H9 (cell line): ENCODE measurements around the gene PLAAT3. TPM values are rescaled to one million over a fixed set of nuclear protein-coding genes. Genes with fewer than 3 reads are reported as not detected.

ENCODE experiments used
- DNase-seq: peaks from one replicate; pipeline ENCODE4 v3.0.0-alpha.2; 2017
- H2AFZ ChIP-seq: one replicate; pipeline ENCODE4 v1.6.1; 2013; ENCODE audit warnings: mild to moderate bottlenecking, low read length, control low read depth, moderate library complexity
- H2AK5ac ChIP-seq: 2 replicates; pipeline ENCODE4 v1.6.1; 2013; ENCODE audit warnings: low read length, control low read depth, mixed read lengths; ENCODE audit not compliant: insufficient read length
- H2BK120ac ChIP-seq: one replicate; pipeline ENCODE4 v1.6.1; 2013; ENCODE audit warnings: low read depth, mild to moderate bottlenecking, low read length, control low read depth, inconsistent platforms; ENCODE audit not compliant: poor library complexity, severe bottlenecking
- H2BK12ac ChIP-seq: 2 replicates; pipeline ENCODE4 v1.6.1; 2013; ENCODE audit warnings: low read length, control low read depth, mixed read lengths, low read depth; ENCODE audit not compliant: insufficient read length
- H2BK15ac ChIP-seq: 2 replicates; pipeline ENCODE4 v1.6.1; 2013; ENCODE audit warnings: low read depth, low read length, control low read depth
- H2BK20ac ChIP-seq: one replicate; pipeline ENCODE4 v1.6.1; 2013; ENCODE audit warnings: low read depth, mild to moderate bottlenecking, low read length, control low read depth, inconsistent platforms; ENCODE audit not compliant: poor library complexity, severe bottlenecking
- H2BK5ac ChIP-seq: 2 replicates; pipeline ENCODE4 v1.6.1; 2013; ENCODE audit warnings: low read length, control low read depth, mixed read lengths; ENCODE audit not compliant: insufficient read length
- H3K14ac ChIP-seq: 2 replicates; pipeline ENCODE4 v1.6.1; 2013; ENCODE audit warnings: low read length, control low read depth; ENCODE audit not compliant: insufficient read depth
- H3K18ac ChIP-seq: 2 replicates; pipeline ENCODE4 v1.6.1; 2013; ENCODE audit warnings: low read depth, mild to moderate bottlenecking, mixed read lengths, low read length, control low read depth; ENCODE audit not compliant: insufficient read length
- H3K23ac ChIP-seq: 2 replicates; pipeline ENCODE4 v1.6.1; 2013; ENCODE audit warnings: low read length, control low read depth, mixed read lengths, low read depth; ENCODE audit not compliant: insufficient read length
- H3K23me2 ChIP-seq: 2 replicates; pipeline ENCODE4 v1.6.1; 2013; ENCODE audit warnings: low read depth, mild to moderate bottlenecking, mixed read lengths, low read length, control low read depth; ENCODE audit not compliant: insufficient read length, poor library complexity, severe bottlenecking
- H3K27ac ChIP-seq: 2 replicates; pipeline ENCODE4 v1.5.1; 2013; ENCODE audit warnings: low read length, control low read depth, mixed read lengths, low read depth; ENCODE audit not compliant: insufficient read length
- H3K27me3 ChIP-seq: 2 replicates; pipeline ENCODE4 v1.6.1; 2013; ENCODE audit warnings: low read length, control low read depth, inconsistent platforms; ENCODE audit not compliant: insufficient read depth
- H3K4ac ChIP-seq: 2 replicates; pipeline ENCODE4 v1.6.1; 2013; ENCODE audit warnings: low read depth, mild to moderate bottlenecking, control low read depth, inconsistent platforms, low read length, moderate library complexity
- H3K4me1 ChIP-seq: 2 replicates; pipeline ENCODE4 v1.6.1; 2013; ENCODE audit warnings: low read length, control low read depth, inconsistent platforms; ENCODE audit not compliant: insufficient read depth
- H3K4me2 ChIP-seq: 2 replicates; pipeline ENCODE4 v1.6.1; 2013; ENCODE audit warnings: low read length, control low read depth, mixed read lengths; ENCODE audit not compliant: insufficient read length, insufficient read depth
- H3K56ac ChIP-seq: 2 replicates; pipeline ENCODE4 v1.6.1; 2013; ENCODE audit warnings: low read depth, mild to moderate bottlenecking, mixed read lengths, low read length, control low read depth; ENCODE audit not compliant: insufficient read length
- H3K79me1 ChIP-seq: 2 replicates; pipeline ENCODE4 v1.6.1; 2013; ENCODE audit warnings: low read depth, mild to moderate bottlenecking, moderate library complexity, low read length, control low read depth, inconsistent platforms; ENCODE audit not compliant: insufficient read depth, poor library complexity, severe bottlenecking
- H3K79me2 ChIP-seq: 2 replicates; pipeline ENCODE4 v1.6.1; 2013; ENCODE audit warnings: low read length, control low read depth, inconsistent platforms; ENCODE audit not compliant: insufficient read depth
- H3K9ac ChIP-seq: 2 replicates; pipeline ENCODE4 v1.6.1; 2013; ENCODE audit warnings: low read length, control low read depth, mixed read lengths; ENCODE audit not compliant: insufficient read length; ENCODE audit errors: extremely low read depth
- H3K9me3 ChIP-seq: one replicate; pipeline ENCODE4 v1.6.1; 2013; ENCODE audit warnings: low read depth, low read length, inconsistent platforms; ENCODE audit not compliant: control insufficient read depth
- H3T11ph ChIP-seq: one replicate; pipeline ENCODE4 v1.6.1; 2013; ENCODE audit warnings: mild to moderate bottlenecking, low read length, control low read depth, inconsistent platforms
- H4K20me1 ChIP-seq: one replicate; pipeline ENCODE4 v1.6.1; 2013; ENCODE audit not compliant: control insufficient read depth, insufficient read length, insufficient read depth
- H4K5ac ChIP-seq: 2 replicates; pipeline ENCODE4 v1.6.1; 2013; ENCODE audit warnings: low read depth, mild to moderate bottlenecking, mixed read lengths, low read length, control low read depth; ENCODE audit not compliant: insufficient read length
- H4K8ac ChIP-seq: replicated peaks from 2 replicates; pipeline ENCODE4 v1.6.1; 2013; ENCODE audit warnings: low read length, control low read depth, mixed read lengths, low read depth; ENCODE audit not compliant: insufficient read length
- H4K91ac ChIP-seq: 2 replicates; pipeline ENCODE4 v1.6.1; 2013; ENCODE audit warnings: low read depth, mild to moderate bottlenecking, moderate library complexity, mixed read lengths, low read length, control low read depth; ENCODE audit not compliant: insufficient read length
- H3K27ac Mint-ChIP-seq, 3 experiments: 2 replicates in 2 of 3; 3 replicates in 1 of 3; pipeline ENCODE4 v1.8.0; 2020 to 2021; ENCODE audit warnings: mixed read lengths in 3 of 3, mild to moderate bottlenecking in 1 of 3, moderate library complexity in 1 of 3
- H3K27me3 Mint-ChIP-seq: 2 replicates; pipeline ENCODE4 v1.8.0; 2021; ENCODE audit warnings: low read depth, mild to moderate bottlenecking, moderate library complexity, mixed read lengths
- H3K36me3 Mint-ChIP-seq, 3 experiments: 2 replicates in 2 of 3; 3 replicates in 1 of 3; pipeline ENCODE4 v1.8.0; 2020 to 2021; ENCODE audit warnings: low read depth in 3 of 3, mixed read lengths in 3 of 3; ENCODE audit not compliant: insufficient read depth in 1 of 3
- H3K4me1 Mint-ChIP-seq, 2 experiments: 2 replicates each; pipeline ENCODE4 v1.8.0; 2020; ENCODE audit warnings: mixed read lengths in 2 of 2
- H3K4me3 Mint-ChIP-seq, 2 experiments: 2 replicates in 1 of 2; 3 replicates in 1 of 2; pipeline ENCODE4 v1.8.0; 2020 to 2021; ENCODE audit warnings: mild to moderate bottlenecking in 2 of 2, mixed read lengths in 2 of 2, moderate library complexity in 1 of 2
- H3K9me3 Mint-ChIP-seq, 2 experiments: 2 replicates in 1 of 2; 3 replicates in 1 of 2; pipeline ENCODE4 v1.8.0; 2020; ENCODE audit warnings: mild to moderate bottlenecking in 2 of 2, mixed read lengths in 2 of 2, moderate library complexity in 1 of 2
- WGBS: extraction: QIAGEN DNeasy Blood & Tissue Kit; methylation state at CpG from one replicate; pipeline ENCODE4 v1.1.7; 2013; ENCODE audit warnings: missing lambda C conversion rate, low lambda C conversion rate, mixed read lengths; ENCODE audit not compliant: insufficient read length; ENCODE audit errors: extremely low coverage; 5-methylcytosine and 5-hydroxymethylcytosine counted together
- total RNA-seq: library from RNA; stranded (reverse); gene quantifications from 2 replicates; pipeline ENCODE4 v1.2.1, GENCODE V29; 2021
- TF ChIP-seq, protein P1 (sequence below): fragments of 200-600 bp; sonication (generic); conservative IDR thresholded peaks from 3 replicates; pipeline ENCODE4 v1.8.0; 2021; ENCODE audit warnings: antibody characterized with exemption, mild to moderate bottlenecking

Gene PLAAT3
- total RNA-seq, 1 experiment from 2014 or later: 188 TPM

DNA sequence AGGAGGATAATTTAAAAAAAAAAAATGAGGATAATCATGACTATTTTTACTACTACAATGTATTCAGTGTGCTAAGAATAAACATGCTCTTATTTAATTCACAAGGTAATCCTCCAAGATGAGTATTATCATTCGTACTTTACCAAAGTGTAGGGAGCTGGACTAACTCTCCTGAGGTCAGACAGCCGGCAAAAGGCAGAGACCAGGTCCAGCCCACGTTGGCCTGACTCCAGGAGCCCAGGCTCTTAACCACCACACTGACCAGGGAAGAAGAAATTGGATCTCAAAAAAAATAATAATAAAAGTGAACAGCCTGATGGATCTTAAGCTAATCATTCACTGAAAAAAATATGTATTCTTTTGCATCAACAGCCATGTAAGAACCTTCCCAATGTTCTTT, 25.2 kb downstream of the PLAAT3 start:
- no peak overlapping the region for H2BK120ac ChIP-seq
- DNase-seq: no peak
- H2BK12ac ChIP-seq: no peak overlapping the region
- TF ChIP-seq, protein P1, sequence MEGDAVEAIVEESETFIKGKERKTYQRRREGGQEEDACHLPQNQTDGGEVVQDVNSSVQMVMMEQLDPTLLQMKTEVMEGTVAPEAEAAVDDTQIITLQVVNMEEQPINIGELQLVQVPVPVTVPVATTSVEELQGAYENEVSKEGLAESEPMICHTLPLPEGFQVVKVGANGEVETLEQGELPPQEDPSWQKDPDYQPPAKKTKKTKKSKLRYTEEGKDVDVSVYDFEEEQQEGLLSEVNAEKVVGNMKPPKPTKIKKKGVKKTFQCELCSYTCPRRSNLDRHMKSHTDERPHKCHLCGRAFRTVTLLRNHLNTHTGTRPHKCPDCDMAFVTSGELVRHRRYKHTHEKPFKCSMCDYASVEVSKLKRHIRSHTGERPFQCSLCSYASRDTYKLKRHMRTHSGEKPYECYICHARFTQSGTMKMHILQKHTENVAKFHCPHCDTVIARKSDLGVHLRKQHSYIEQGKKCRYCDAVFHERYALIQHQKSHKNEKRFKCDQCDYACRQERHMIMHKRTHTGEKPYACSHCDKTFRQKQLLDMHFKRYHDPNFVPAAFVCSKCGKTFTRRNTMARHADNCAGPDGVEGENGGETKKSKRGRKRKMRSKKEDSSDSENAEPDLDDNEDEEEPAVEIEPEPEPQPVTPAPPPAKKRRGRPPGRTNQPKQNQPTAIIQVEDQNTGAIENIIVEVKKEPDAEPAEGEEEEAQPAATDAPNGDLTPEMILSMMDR: no peak
- H2AK5ac ChIP-seq: no peak overlapping the region
- Mint-ChIP-seq H3K27me3 (no peaks in the 10 kb centered on the region), H3K9me3 (no peaks in the 10 kb centered on the region), H3K36me3 (peaks cover 13 to 96% (median 82%) of the 10 kb centered on the region in 3 experiments), H3K4me3 (no peak overlapping the region), H3K4me1 (peaks cover 3 to 12% of the 10 kb centered on the region in 2 experiments; a peak in 3 of 4 replicates), H3K27ac (peak overlapping the region in 1 of 3 experiments; percentile 54; a peak in 1 of 7 replicates)
- H3K4me2 ChIP-seq: no peak overlapping the region
- H2AFZ ChIP-seq: no peak overlapping the region
- no peak overlapping the region for H3T11ph ChIP-seq
- no peak overlapping the region for H3K27ac ChIP-seq
- H4K20me1 ChIP-seq: no peaks in the 10 kb centered on the region
- H3K4me1 ChIP-seq: no peaks in the 10 kb centered on the region; the same call in 1 of the 2 replicates
- no peak overlapping the region for H2BK20ac ChIP-seq
- H3K9me3 ChIP-seq: no peaks in the 10 kb centered on the region
- no peak overlapping the region for H4K8ac ChIP-seq
- H3K18ac ChIP-seq: no peak overlapping the region
- no peak overlapping the region for H3K4ac ChIP-seq
- no peaks in the 10 kb centered on the region for H3K27me3 ChIP-seq
- WGBS: no CpG with 5 or more reads among the region's 3 CpGs
- H3K9ac ChIP-seq: no peak overlapping the region
- no peak overlapping the region for H3K23ac ChIP-seq
- H3K23me2 ChIP-seq: no peaks in the 10 kb centered on the region
- H3K56ac ChIP-seq: no peak overlapping the region
- no peaks in the 10 kb centered on the region for H3K79me1 ChIP-seq
- H2BK15ac ChIP-seq: no peak overlapping the region
- H3K14ac ChIP-seq: no peak overlapping the region
- H4K91ac ChIP-seq: no peak overlapping the region
- no peak overlapping the region for H2BK5ac ChIP-seq
- H3K79me2 ChIP-seq: no peaks in the 10 kb centered on the region
- no peak overlapping the region for H4K5ac ChIP-seq
